Nephron progenitor cell (in vitro differentiated cells): ENCODE data around the gene KCNS1.

Source experiments
- DNase-seq: peaks from one replicate; pipeline ENCODE4 v3.0.0; 2021
- H3K27ac Mint-ChIP-seq: 2 replicates; pipeline ENCODE4 v1.8.0; 2021; ENCODE audit warnings: mild to moderate bottlenecking, moderate library complexity, mixed read lengths
- H3K27me3 Mint-ChIP-seq: 2 replicates; pipeline ENCODE4 v1.8.0; 2021; ENCODE audit warnings: mild to moderate bottlenecking, low read depth, mixed read lengths; ENCODE audit not compliant: poor library complexity
- H3K36me3 Mint-ChIP-seq: 2 replicates; pipeline ENCODE4 v1.8.0; 2021; ENCODE audit warnings: low read depth, mixed read lengths
- H3K4me1 Mint-ChIP-seq: 2 replicates; pipeline ENCODE4 v1.8.0; 2021; ENCODE audit warnings: mixed read lengths
- H3K4me3 Mint-ChIP-seq: 2 replicates; pipeline ENCODE4 v1.8.0; 2021; ENCODE audit warnings: mild to moderate bottlenecking, moderate library complexity, mixed read lengths
- H3K9me3 Mint-ChIP-seq: 2 replicates; pipeline ENCODE4 v1.8.0; 2021; ENCODE audit warnings: mild to moderate bottlenecking, moderate library complexity, mixed read lengths
- TF ChIP-seq, protein P1 (sequence below): fragments of 200-600 bp; sonication (generic); IDR thresholded peaks from 2 replicates; pipeline ENCODE4 v1.5.0; 2021; ENCODE audit warnings: antibody characterized with exemption

KCNS1 gene

DNA sequence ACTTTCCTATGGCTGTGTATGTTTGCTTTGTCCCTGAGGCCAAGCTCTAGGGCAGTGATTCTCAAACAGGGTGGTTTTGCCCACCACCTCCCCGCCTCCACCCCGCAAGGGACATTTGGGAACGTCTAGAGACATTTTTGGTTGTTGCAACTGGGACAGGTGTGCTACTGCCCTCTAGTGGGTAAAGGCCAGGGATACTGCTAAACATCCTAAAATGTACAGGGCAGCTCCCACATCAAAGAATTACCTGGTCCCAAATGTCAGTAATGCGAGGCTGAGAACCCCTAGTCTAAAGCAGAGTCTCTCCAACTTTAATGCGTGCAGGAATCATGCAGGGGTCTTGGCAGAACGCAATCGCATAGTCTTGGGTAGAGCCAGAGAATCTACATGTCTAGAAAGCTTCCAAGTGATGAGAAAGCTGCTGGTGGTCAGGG is 5.1 kb downstream of the KCNS1 start:
- Mint-ChIP-seq H3K9me3 (peaks cover 4% of the 10 kb centered on the region), H3K27ac (no peak overlapping the region), H3K36me3 (no peaks in the 10 kb centered on the region), H3K27me3 (peaks cover 61% of the 10 kb centered on the region), H3K4me1 (no peaks in the 10 kb centered on the region), H3K4me3 (no peak overlapping the region)
- TF ChIP-seq, protein P1, sequence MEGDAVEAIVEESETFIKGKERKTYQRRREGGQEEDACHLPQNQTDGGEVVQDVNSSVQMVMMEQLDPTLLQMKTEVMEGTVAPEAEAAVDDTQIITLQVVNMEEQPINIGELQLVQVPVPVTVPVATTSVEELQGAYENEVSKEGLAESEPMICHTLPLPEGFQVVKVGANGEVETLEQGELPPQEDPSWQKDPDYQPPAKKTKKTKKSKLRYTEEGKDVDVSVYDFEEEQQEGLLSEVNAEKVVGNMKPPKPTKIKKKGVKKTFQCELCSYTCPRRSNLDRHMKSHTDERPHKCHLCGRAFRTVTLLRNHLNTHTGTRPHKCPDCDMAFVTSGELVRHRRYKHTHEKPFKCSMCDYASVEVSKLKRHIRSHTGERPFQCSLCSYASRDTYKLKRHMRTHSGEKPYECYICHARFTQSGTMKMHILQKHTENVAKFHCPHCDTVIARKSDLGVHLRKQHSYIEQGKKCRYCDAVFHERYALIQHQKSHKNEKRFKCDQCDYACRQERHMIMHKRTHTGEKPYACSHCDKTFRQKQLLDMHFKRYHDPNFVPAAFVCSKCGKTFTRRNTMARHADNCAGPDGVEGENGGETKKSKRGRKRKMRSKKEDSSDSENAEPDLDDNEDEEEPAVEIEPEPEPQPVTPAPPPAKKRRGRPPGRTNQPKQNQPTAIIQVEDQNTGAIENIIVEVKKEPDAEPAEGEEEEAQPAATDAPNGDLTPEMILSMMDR: peak; percentile 76
- DNase-seq: peak; percentile 60

GRCh38 chr20:45094864-45095574 is 5.9 kb downstream of the KCNS1 start:
- no peak for DNase-seq
- TF ChIP-seq, protein P1: no peak
- peaks cover 4% of the 10 kb centered on the region for H3K9me3 Mint-ChIP-seq
- H3K27ac Mint-ChIP-seq: no peak overlapping the region
- no peaks in the 10 kb centered on the region for H3K4me1 Mint-ChIP-seq
- H3K27me3 Mint-ChIP-seq: peaks cover 53% of the 10 kb centered on the region
- H3K4me3 Mint-ChIP-seq: no peak overlapping the region
- no peaks in the 10 kb centered on the region for H3K36me3 Mint-ChIP-seq

- peaks cover 4% of the 10 kb centered on the region for H3K9me3 Mint-ChIP-seq
- H3K4me3 Mint-ChIP-seq: no peak overlapping the region
- H3K36me3 Mint-ChIP-seq: no peaks in the 10 kb centered on the region
- no peak overlapping the region for H3K27ac Mint-ChIP-seq
- TF ChIP-seq, protein P1: no peak
- no peak for DNase-seq
- H3K4me1 Mint-ChIP-seq: no peaks in the 10 kb centered on the region
- H3K27me3 Mint-ChIP-seq: peaks cover 45% of the 10 kb centered on the region
These were observed 6.7 kb downstream of the KCNS1 start for GRCh38 chr20:45094201-45094600.

DNA sequence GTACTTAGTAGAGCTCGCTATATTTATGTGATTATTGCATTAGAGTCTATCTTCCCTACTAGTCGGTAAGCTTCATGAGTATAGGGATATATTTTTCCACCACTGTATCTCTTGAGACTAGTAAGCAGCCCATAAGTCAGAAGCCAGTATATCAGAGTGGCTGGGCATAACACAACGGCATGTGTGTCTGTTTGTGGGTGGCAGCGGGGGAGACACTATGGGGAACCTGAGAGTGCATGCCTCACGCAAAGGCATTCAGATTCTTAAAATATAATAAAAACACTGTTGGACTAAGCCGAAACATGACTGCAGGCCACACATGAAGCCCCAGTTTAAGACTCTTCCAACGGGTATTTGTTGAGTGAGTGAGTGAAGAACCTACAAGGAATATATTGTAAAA is 8.0 kb downstream of the KCNS1 start:
- Mint-ChIP-seq H3K27me3 (peaks cover 33% of the 10 kb centered on the region), H3K36me3 (no peaks in the 10 kb centered on the region), H3K9me3 (peaks cover 4% of the 10 kb centered on the region), H3K4me3 (no peak overlapping the region), H3K27ac (no peak overlapping the region), H3K4me1 (peaks cover 3% of the 10 kb centered on the region)
- DNase-seq: no peak
- TF ChIP-seq, protein P1: no peak

GRCh38 chr20:45091366-45091765 is 9.6 kb downstream of the KCNS1 start:
- DNase-seq: no peak
- no peaks in the 10 kb centered on the region for H3K9me3 Mint-ChIP-seq
- H3K4me1 Mint-ChIP-seq: peaks cover 4% of the 10 kb centered on the region
- peak overlapping the region; percentile 69 for H3K27ac Mint-ChIP-seq
- peaks cover 20% of the 10 kb centered on the region for H3K27me3 Mint-ChIP-seq
- H3K36me3 Mint-ChIP-seq: peaks cover 4% of the 10 kb centered on the region
- H3K4me3 Mint-ChIP-seq: no peak overlapping the region
- TF ChIP-seq, protein P1: no peak

DNA sequence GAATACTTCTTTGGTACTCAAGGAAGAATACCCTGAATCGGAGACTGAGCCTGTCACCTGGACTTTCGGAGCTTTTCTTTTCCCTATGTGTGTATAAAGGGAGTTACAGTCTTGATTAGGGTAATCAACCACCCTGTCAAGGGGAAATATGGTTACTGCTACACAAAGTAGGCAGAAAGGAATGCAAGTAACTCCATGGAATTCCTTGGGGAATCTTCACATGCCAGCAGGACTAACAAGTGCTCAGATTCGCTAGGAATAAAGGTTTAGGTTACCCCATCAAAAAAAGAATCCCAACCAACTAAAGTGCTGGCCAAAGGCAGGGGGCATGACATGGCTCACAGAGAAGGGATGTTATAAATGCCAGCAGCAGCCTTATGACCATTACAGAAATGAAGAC is 10.4 kb downstream of the KCNS1 start:
- TF ChIP-seq, protein P1: no peak
- H3K4me1 Mint-ChIP-seq: peaks cover 4% of the 10 kb centered on the region
- H3K27me3 Mint-ChIP-seq: peaks cover 13% of the 10 kb centered on the region
- no peak overlapping the region for H3K4me3 Mint-ChIP-seq
- H3K27ac Mint-ChIP-seq: no peak overlapping the region
- DNase-seq: no peak
- H3K36me3 Mint-ChIP-seq: peaks cover 11% of the 10 kb centered on the region
- H3K9me3 Mint-ChIP-seq: peaks cover 4% of the 10 kb centered on the region
